Mesendoderm (in vitro differentiated cells): ENCODE measurements around the gene MED13.
"Not testable (repeated sequence)": the region's sequence is repeated elsewhere in the genome, so short reads cannot be mapped to it uniquely, and the experiment has no call there.

ENCODE experiments used
- DNase-seq: peaks from one replicate; pipeline ENCODE4 v3.0.0; 2013
- H2AK5ac ChIP-seq: 2 replicates; pipeline ENCODE4 v1.6.1; 2013; ENCODE audit warnings: low read length, inconsistent platforms
- H2BK120ac ChIP-seq: 2 replicates; pipeline ENCODE4 v1.6.1; 2013; ENCODE audit warnings: low read depth, mild to moderate bottlenecking, low read length, moderate library complexity, mixed read lengths
- H2BK15ac ChIP-seq: replicated peaks from 2 replicates; pipeline ENCODE4 v1.6.1; 2013; ENCODE audit warnings: low read depth, mild to moderate bottlenecking, moderate library complexity
- H2BK5ac ChIP-seq: 2 replicates; pipeline ENCODE4 v1.6.1; 2013; ENCODE audit warnings: low read length, inconsistent platforms
- H3K18ac ChIP-seq: 2 replicates; pipeline ENCODE4 v1.6.1; 2013; ENCODE audit warnings: mild to moderate bottlenecking, low read length, mixed read lengths
- H3K23ac ChIP-seq: one replicate; pipeline ENCODE4 v1.6.1; 2013; ENCODE audit warnings: low read length
- H3K27ac ChIP-seq: 2 replicates; pipeline ENCODE4 v1.5.1; 2013; ENCODE audit warnings: low read depth, mild to moderate bottlenecking, inconsistent platforms, low read length, moderate library complexity
- H3K27me3 ChIP-seq: 2 replicates; pipeline ENCODE4 v1.6.1; 2013; ENCODE audit warnings: low read length, control low read depth, mild to moderate bottlenecking, inconsistent platforms; ENCODE audit not compliant: insufficient read depth, poor library complexity
- H3K36me3 ChIP-seq: 2 replicates; pipeline ENCODE4 v1.6.1; 2013; ENCODE audit warnings: low read length, inconsistent platforms; ENCODE audit not compliant: control insufficient read depth, insufficient read depth
- H3K4ac ChIP-seq: one replicate; pipeline ENCODE4 v1.6.1; 2013; ENCODE audit warnings: low read depth, mild to moderate bottlenecking, low read length, moderate library complexity
- H3K4me1 ChIP-seq: 2 replicates; pipeline ENCODE4 v1.6.1; 2013; ENCODE audit warnings: low read depth, low read length, inconsistent platforms; ENCODE audit not compliant: control insufficient read depth
- H3K4me2 ChIP-seq: 2 replicates; pipeline ENCODE4 v1.6.1; 2013; ENCODE audit warnings: low read length
- H3K4me3 ChIP-seq: 2 replicates; pipeline ENCODE4 v1.5.1; 2013; ENCODE audit warnings: mild to moderate bottlenecking, low read length
- H3K56ac ChIP-seq: one replicate; pipeline ENCODE4 v1.6.1; 2013; ENCODE audit warnings: low read length
- H3K79me1 ChIP-seq: 2 replicates; pipeline ENCODE4 v1.6.1; 2013; ENCODE audit warnings: low read length, inconsistent platforms
- H3K79me2 ChIP-seq: 2 replicates; pipeline ENCODE4 v1.6.1; 2013; ENCODE audit warnings: mild to moderate bottlenecking, low read length; ENCODE audit not compliant: control insufficient read depth, insufficient read depth
- H3K9ac ChIP-seq: 2 replicates; pipeline ENCODE4 v1.6.1; 2013; ENCODE audit warnings: low read length, inconsistent platforms
- H4K5ac ChIP-seq: one replicate; pipeline ENCODE4 v1.6.1; 2013; ENCODE audit warnings: low read length
- H4K8ac ChIP-seq: one replicate; pipeline ENCODE4 v1.6.1; 2013; ENCODE audit warnings: low read depth, mild to moderate bottlenecking, control low read depth, low read length, moderate library complexity
- WGBS: extraction: QIAGEN DNeasy Blood & Tissue Kit; methylation state at CpG from one replicate; pipeline ENCODE4 v1.1.7; 2013; ENCODE audit warnings: low lambda C conversion rate, missing lambda C conversion rate; ENCODE audit not compliant: insufficient coverage; ENCODE audit errors: extremely low coverage; 5-methylcytosine and 5-hydroxymethylcytosine counted together

The MED13 gene

GRCh38 chr17:62078009-62078408 is 12.9 kb upstream of the MED13 start:
- Histone ChIP-seq H3K9ac (no peak overlapping the region), H3K4me3 (no peak overlapping the region), H3K4ac (no peak overlapping the region), H3K27ac (no peak overlapping the region), H2BK120ac (no peak overlapping the region), H3K56ac (no peak overlapping the region), H2AK5ac (no peak overlapping the region), H3K27me3 (no peaks in the 10 kb centered on the region), H4K5ac (no peak overlapping the region), H3K18ac (no peak overlapping the region), H2BK15ac (no peak overlapping the region), H3K4me2 (no peak overlapping the region), H3K79me1 (no peaks in the 10 kb centered on the region), H2BK5ac (no peak overlapping the region), H3K36me3 (no peaks in the 10 kb centered on the region), H3K79me2 (no peaks in the 10 kb centered on the region), H3K4me1 (no peaks in the 10 kb centered on the region), H3K23ac (no peak overlapping the region), H4K8ac (no peak overlapping the region)
- WGBS, result no CpG with 5 or more reads among the region's 2 CpGs
- no peak for DNase-seq

DNA sequence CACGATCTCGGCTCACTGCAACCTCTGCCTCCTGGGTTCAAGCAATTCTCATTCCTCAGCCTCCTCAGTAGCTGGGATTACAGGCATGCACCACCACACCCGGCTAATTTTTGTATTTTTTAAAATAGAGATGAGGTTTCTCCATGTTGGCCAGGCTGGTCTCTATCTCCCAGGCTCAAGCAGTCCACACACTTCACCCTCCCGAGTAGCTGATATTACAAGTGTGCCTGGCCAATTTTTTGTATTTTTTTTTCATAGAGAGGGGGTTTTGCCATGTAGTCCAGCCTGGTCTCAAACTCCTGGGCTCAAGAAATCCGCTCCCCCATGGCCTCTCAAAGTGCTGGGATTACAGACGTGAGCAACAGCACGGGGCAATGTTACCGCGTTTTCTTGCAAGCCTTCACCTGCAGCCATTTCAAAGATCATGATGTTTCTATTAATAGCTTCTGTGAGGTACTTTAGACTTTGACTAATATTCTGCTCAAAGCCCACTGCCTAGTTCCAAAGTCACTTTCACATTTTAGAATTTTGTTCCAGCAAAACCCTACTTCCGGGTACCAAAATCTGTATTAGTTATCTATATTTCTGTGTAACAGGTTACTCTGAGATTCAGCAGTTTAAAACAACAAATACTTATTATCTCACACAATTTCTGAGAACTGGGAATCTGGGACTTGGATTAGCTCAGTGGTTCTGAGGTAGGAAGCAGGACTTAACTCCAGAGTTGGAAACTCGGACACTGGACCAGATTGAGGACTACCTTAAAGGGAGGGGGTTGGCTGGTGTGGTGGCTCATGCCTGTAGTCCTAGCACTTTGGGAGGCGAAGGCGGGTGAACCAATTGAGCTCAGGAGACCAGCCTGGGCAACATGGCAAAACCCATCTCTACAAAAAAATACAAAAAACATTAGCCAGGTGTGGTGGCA is 12.0 kb upstream of the MED13 start:
- Histone ChIP-seq H3K79me2 (no peaks in the 10 kb centered on the region), H3K4ac (no peak overlapping the region), H3K56ac (no peak overlapping the region), H3K4me3 (no peak overlapping the region), H4K8ac (no peak overlapping the region), H3K4me2 (no peak overlapping the region), H3K23ac (no peak overlapping the region), H4K5ac (no peak overlapping the region), H2BK5ac (no peak overlapping the region), H3K27ac (no peak overlapping the region), H3K4me1 (no peaks in the 10 kb centered on the region), H2AK5ac (no peak overlapping the region), H3K79me1 (no peaks in the 10 kb centered on the region), H3K9ac (no peak overlapping the region), H2BK120ac (no peak overlapping the region), H3K36me3 (no peaks in the 10 kb centered on the region), H3K18ac (no peak overlapping the region), H3K27me3 (no peaks in the 10 kb centered on the region), H2BK15ac (no peak overlapping the region)
- no peak for DNase-seq
- no CpG with 5 or more reads among the region's 13 CpGs for WGBS

- no peak overlapping the region for H4K5ac ChIP-seq
- H3K79me2 ChIP-seq, result no peaks in the 10 kb centered on the region
- H3K36me3 ChIP-seq, result no peaks in the 10 kb centered on the region
- no peak overlapping the region for H3K27ac ChIP-seq
- H3K27me3 ChIP-seq, result no peaks in the 10 kb centered on the region
- H3K4me3 ChIP-seq, result no peak overlapping the region
- H2AK5ac ChIP-seq, result no peak overlapping the region
- H3K9ac ChIP-seq, result no peak overlapping the region
- H3K23ac ChIP-seq, result no peak overlapping the region
- H3K4ac ChIP-seq, result no peak overlapping the region
- WGBS, result no CpG with 5 or more reads among the region's 3 CpGs
- no peak overlapping the region for H2BK15ac ChIP-seq
- H2BK120ac ChIP-seq, result no peak overlapping the region
- H3K79me1 ChIP-seq, result no peaks in the 10 kb centered on the region
- H4K8ac ChIP-seq, result no peak overlapping the region
- H3K4me2 ChIP-seq, result no peak overlapping the region
- H3K18ac ChIP-seq, result no peak overlapping the region
- no peak overlapping the region for H3K56ac ChIP-seq
- DNase-seq, result no peak
- H2BK5ac ChIP-seq, result no peak overlapping the region
- no peaks in the 10 kb centered on the region for H3K4me1 ChIP-seq
These were observed 10.3 kb upstream of the MED13 start for GRCh38 chr17:62075308-62075815.

GRCh38 chr17:62073993-62074392 is 8.9 kb upstream of the MED13 start:
- Histone ChIP-seq H3K56ac (no peak overlapping the region), H2BK5ac (no peak overlapping the region), H4K8ac (no peak overlapping the region), H3K36me3 (no peaks in the 10 kb centered on the region), H3K18ac (no peak overlapping the region), H2BK120ac (no peak overlapping the region), H3K4ac (no peak overlapping the region), H3K79me1 (no peaks in the 10 kb centered on the region), H3K9ac (no peak overlapping the region), H4K5ac (no peak overlapping the region), H3K79me2 (no peaks in the 10 kb centered on the region), H3K4me1 (no peaks in the 10 kb centered on the region), H3K23ac (no peak overlapping the region), H3K27me3 (no peaks in the 10 kb centered on the region), H3K27ac (no peak overlapping the region), H2AK5ac (no peak overlapping the region), H3K4me3 (no peak overlapping the region), H3K4me2 (no peak overlapping the region), H2BK15ac (no peak overlapping the region)
- 100% methylated on average over 1 of the region's 2 CpGs for WGBS
- DNase-seq, result no peak

DNA sequence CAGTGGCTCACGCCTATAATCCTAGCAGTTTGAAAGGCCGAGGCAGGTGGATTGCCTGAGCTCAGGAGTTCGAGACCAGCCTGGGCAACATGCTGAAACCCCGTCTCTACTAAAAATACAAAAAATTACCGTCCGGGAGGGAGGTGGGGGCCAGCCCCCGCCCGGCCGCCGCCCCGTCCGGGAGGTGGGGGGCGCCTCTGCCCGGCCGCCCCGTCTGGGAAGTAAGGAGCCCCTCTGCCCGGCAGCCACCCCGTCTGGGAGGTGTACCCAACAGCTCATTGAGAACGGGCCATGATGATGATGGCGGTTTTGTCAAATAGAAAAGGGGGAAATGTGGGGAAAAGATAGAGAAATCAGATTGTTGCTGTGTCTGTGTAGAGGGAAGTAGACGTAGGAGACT is 7.8 kb upstream of the MED13 start:
- not testable (repeated sequence) for H3K4me1 ChIP-seq, H3K27me3 ChIP-seq, H3K36me3 ChIP-seq, H3K27ac ChIP-seq, H3K4me2 ChIP-seq, H2AK5ac ChIP-seq, H3K79me1 ChIP-seq, H3K4me3 ChIP-seq, H2BK15ac ChIP-seq, H4K8ac ChIP-seq, H3K79me2 ChIP-seq, H3K18ac ChIP-seq, H3K56ac ChIP-seq, H3K4ac ChIP-seq, H3K9ac ChIP-seq, H2BK120ac ChIP-seq, DNase-seq, H2BK5ac ChIP-seq, H4K5ac ChIP-seq, H3K23ac ChIP-seq
- no CpG with 5 or more reads among the region's 21 CpGs for WGBS
